Neural crest cell (in vitro differentiated cells): ENCODE results near the gene KCNK17. TPM values are rescaled to one million over a fixed set of nuclear protein-coding genes. Genes with fewer than 3 reads are reported as not detected.

Experiments used
- DNase-seq: peaks from one replicate; pipeline ENCODE4 v3.0.0; 2021; ENCODE audit warnings: low read depth, mixed read lengths, low spot score
- H3K27ac Mint-ChIP-seq: one replicate; pipeline ENCODE4 v1.8.0; 2021; ENCODE audit warnings: mild to moderate bottlenecking, mixed read lengths; ENCODE audit not compliant: unreplicated experiment
- H3K27me3 Mint-ChIP-seq: 2 replicates; pipeline ENCODE4 v1.8.0; 2021; ENCODE audit warnings: low read depth, mild to moderate bottlenecking, mixed read lengths
- H3K36me3 Mint-ChIP-seq: 2 replicates; pipeline ENCODE4 v1.8.0; 2021; ENCODE audit warnings: low read depth, mild to moderate bottlenecking, mixed read lengths
- H3K4me1 Mint-ChIP-seq: 2 replicates; pipeline ENCODE4 v1.8.0; 2021; ENCODE audit warnings: mixed read lengths
- H3K4me3 Mint-ChIP-seq: one replicate; pipeline ENCODE4 v1.8.0; 2021; ENCODE audit warnings: mild to moderate bottlenecking, mixed read lengths
- H3K9me3 Mint-ChIP-seq: 2 replicates; pipeline ENCODE4 v1.8.0; 2021; ENCODE audit warnings: mixed read lengths
- CTCF ChIP-seq: fragments of 200-600 bp; sonication (generic); conservative IDR thresholded peaks from 2 replicates; pipeline ENCODE4 v1.5.0; 2021; ENCODE audit warnings: antibody characterized with exemption, mild to moderate bottlenecking
- long read RNA-seq: library from polyadenylated mRNA; unstranded; transcript quantifications from one replicate; pipeline ENCODE4 v2.0.0, GENCODE V29; 2020
- total RNA-seq: library from RNA; stranded (reverse); gene quantifications from 2 replicates; pipeline ENCODE4 v1.2.1, GENCODE V29; 2021

Gene KCNK17
- total RNA-seq, result 1.2 and 1.6 TPM in 2 replicates
- long read RNA-seq, result 0 reads

GRCh38 chr6:39314273-39314795, at the start of gene KCNK17:
Gene KCNK17, minus strand, starts transcription at chr6:39314419. Its CDS starts 99 bp downstream, at chr6:39314320.
- peaks cover 4% of the 10 kb centered on the region for H3K36me3 Mint-ChIP-seq
- peaks cover 92% of the 10 kb centered on the region for H3K27me3 Mint-ChIP-seq
- H3K4me3 Mint-ChIP-seq, result peak within 1 kb of the TSS; percentile 27
- no peak for TF ChIP-seq CTCF
- H3K4me1 Mint-ChIP-seq, result no peaks in the 10 kb centered on the region
- DNase-seq, result no peak
- H3K27ac Mint-ChIP-seq, result no peak within 1 kb of the TSS
- H3K9me3 Mint-ChIP-seq, result no peaks in the 10 kb centered on the region

- Mint-ChIP-seq H3K27ac (no peak overlapping the region), H3K4me3 (no peak overlapping the region), H3K36me3 (no peaks in the 10 kb centered on the region), H3K4me1 (peaks cover 33% of the 10 kb centered on the region), H3K27me3 (no peaks in the 10 kb centered on the region), H3K9me3 (no peaks in the 10 kb centered on the region)
- no peak for TF ChIP-seq CTCF
- no peak for DNase-seq
Observed at GRCh38 chr6:39363280-39363679, 49.1 kb upstream of the KCNK17 start.

GRCh38 chr6:39362487-39362865, 48.3 kb upstream of the KCNK17 start:
- H3K9me3 Mint-ChIP-seq, result no peaks in the 10 kb centered on the region
- H3K4me3 Mint-ChIP-seq, result no peak overlapping the region
- H3K27ac Mint-ChIP-seq, result no peak overlapping the region
- DNase-seq, result no peak
- H3K36me3 Mint-ChIP-seq, result no peaks in the 10 kb centered on the region
- no peaks in the 10 kb centered on the region for H3K27me3 Mint-ChIP-seq
- TF ChIP-seq CTCF, result no peak
- peaks cover 29% of the 10 kb centered on the region for H3K4me1 Mint-ChIP-seq

- TF ChIP-seq CTCF, result peak; percentile 88
- Mint-ChIP-seq H3K27ac (no peak overlapping the region), H3K4me1 (peaks cover 23% of the 10 kb centered on the region), H3K9me3 (no peaks in the 10 kb centered on the region), H3K27me3 (no peaks in the 10 kb centered on the region), H3K36me3 (no peaks in the 10 kb centered on the region), H3K4me3 (no peak overlapping the region)
- peak; percentile 74 for DNase-seq
Observed at GRCh38 chr6:39361657-39362486, 47.7 kb upstream of the KCNK17 start.

- no peak for TF ChIP-seq CTCF
- no peaks in the 10 kb centered on the region for H3K27me3 Mint-ChIP-seq
- peaks cover 14% of the 10 kb centered on the region for H3K4me1 Mint-ChIP-seq
- no peak overlapping the region for H3K4me3 Mint-ChIP-seq
- no peaks in the 10 kb centered on the region for H3K9me3 Mint-ChIP-seq
- no peak overlapping the region for H3K27ac Mint-ChIP-seq
- DNase-seq, result no peak
- H3K36me3 Mint-ChIP-seq, result no peaks in the 10 kb centered on the region
Observed at GRCh38 chr6:39360378-39360777, 46.2 kb upstream of the KCNK17 start.
